Stimulated activated CD8-positive, alpha-beta memory T cell treated with anti-CD3 and anti-CD28 coated beads, Interleukin-7, amount 100 ng/mL, for 24 hours (primary cell): ENCODE measurements around the gene RNASET2.
"Not testable (repeated sequence)": the region's sequence is repeated elsewhere in the genome, so short reads cannot be mapped to it uniquely, and the experiment has no call there.

ENCODE experiments used
- DNase-seq: peaks from one replicate; pipeline ENCODE4 v3.0.0-alpha.2; 2020; ENCODE audit warnings: low read depth

The RNASET2 gene

DNA sequence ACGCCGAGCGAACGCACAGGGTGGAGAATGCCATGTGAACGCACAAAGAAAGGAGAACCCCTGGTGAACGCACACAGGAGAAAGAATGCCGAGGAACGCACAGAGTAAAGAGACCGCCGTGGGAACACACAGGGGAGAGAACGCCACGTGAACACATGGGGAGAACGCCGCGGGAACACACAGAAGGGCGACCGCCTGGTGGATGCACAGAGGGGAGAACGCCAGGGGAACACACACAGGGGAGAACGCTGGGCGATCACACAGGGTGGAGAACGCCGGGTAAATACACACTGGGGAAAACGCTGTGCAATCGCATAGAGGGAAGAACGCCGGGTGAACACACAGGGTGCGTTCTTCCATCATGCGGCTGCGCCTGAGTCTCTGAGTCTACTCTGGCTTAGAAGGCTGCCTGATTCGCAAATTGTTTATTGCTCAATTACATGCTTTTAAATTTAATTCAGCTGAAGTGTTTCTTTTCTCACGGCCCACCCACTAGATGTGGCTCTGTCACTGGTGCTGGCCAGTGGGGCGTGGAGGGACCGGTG is 54.1 kb downstream of the RNASET2 start:
- no peak for DNase-seq

- DNase-seq, result no peak
Observed at GRCh38 chr6:166901626-166902025, 54.7 kb downstream of the RNASET2 start.

DNA sequence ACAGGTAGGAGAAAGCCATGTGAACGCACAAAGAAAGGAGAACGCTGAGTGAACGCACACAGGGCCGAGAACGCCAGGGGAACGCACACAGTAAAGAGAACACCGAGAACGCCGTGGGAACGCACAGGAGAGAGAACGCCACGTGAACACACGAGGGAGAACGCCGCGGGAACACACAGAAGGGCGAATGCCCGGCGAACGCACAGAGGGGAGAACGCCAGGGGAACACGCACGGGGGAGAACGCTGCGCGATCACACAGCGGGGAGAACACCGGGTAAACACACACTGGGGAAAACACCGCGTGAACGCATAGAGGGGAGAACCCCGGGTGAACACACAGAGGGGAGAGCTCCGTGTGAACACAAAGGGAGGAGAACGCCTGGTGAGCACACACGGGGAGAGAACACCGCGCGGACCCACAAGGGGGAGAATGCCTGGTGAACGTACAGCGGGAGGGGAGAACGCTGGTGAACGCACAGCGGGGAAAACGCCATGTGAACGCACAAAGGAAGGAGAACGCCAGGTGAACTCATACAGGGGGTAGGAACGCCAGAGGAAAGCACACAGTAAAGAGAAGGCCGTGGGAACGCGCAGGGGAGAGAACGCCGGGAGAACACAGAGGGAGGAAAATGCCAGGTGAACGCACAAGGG is 55.3 kb downstream of the RNASET2 start:
- no peak for DNase-seq

DNA sequence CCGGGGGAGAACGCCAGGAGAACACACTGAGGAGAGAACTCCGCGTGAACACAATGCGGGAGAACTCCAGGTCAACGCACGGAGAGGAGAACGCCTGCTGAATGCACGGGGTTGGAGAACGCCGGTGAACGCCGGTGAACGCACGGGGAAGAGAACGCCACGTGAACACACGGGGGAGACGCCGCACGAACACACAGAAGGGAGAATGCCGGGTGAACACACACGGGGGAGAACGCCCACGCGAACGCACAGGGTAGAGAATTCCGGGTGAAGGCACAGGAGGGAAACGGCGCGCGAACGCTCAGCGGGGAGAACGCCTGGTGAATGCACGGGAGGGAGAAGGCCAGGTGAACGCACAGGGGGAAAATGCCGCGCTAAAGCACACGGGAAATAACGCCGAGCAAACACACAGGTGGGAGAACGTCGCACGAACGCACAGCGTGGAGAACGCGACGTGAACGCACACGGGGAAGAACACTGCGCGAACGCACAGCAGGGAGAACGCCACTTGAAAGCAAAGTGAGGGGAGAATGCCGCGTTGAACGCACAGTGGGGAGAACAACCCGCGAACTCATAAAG is 56.1 kb downstream of the RNASET2 start:
- no peak for DNase-seq

- no peak for DNase-seq
Observed at GRCh38 chr6:166898910-166899309, 57.4 kb downstream of the RNASET2 start.

- not testable (repeated sequence) for DNase-seq
Observed at GRCh38 chr6:166894614-166895013, 61.7 kb downstream of the RNASET2 start.

DNA sequence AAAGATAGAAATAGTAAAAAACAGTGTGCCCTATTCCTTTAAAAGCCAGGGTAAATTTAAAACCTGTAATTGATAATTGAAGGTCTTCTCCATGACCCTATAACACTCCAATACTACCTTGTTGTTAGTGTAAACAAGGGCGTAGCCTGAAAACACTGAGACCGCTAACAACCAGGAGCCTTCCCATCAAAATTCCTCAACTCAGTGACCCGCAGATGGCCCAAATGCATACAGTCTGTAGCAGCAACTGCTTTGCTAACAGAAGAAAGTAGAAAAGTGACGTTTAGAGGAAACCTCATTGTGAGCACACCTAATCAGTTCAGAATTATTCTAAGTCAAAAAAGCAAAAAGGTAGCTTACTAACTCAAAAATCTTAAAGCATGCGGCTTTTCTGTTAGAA is 63.9 kb downstream of the RNASET2 start:
- DNase-seq, result not testable (repeated sequence)

DNA sequence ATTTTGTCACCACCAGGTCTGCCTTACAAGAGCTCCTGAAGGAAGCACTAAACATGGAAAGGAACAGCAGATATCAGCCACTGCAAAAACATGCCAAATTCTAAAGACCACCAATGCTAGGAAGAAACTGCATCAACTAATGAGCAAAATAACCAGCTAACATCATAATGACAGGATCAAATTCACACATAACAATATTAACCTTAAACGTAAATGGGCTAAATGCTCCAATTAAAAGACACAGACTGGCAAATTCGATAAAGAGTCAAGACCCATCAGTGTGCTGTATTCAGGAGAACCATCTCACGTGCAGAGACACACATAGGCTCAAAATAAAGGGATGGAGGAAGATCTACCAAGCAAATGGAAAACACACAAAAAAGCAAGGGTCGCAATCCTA is 69.6 kb downstream of the RNASET2 start:
- DNase-seq, result not testable (repeated sequence)

DNA sequence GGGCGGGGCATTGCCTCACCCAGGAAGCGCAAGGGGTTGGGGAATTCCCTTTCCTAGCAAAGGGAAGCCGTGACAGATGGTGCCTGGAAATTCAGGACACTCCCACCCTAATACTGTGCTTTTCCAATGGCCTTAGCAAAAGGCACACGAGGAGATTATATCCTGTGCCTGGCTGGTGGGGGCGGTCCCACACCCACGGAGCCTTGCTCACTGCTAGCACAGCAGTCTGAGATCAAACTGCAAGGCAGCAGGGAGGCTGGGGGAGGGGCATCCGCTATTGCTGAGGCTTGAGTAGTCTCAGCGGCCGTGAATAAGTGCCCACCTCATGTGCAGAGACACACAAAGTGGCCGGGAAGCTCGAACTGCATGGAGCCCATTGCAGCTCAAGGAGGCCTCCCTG is 71.4 kb downstream of the RNASET2 start:
- not testable (repeated sequence) for DNase-seq

DNA sequence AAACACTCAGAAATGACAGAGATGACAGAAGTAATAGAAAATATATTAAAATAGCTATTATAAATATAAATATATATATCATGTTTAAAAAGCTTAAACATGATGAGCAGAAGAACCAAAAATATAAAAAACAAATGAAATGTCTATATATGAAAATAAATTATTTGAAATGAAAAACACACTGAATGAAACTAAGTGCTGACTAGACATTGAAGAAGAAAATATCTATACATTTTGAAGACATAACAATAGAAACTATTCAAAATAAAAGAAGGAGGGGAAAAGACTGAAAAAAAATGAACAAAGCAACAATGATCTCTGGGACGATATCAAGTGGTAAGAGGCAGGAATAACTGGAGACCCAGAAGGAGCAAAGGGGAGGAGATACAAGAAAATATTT is 76.8 kb downstream of the RNASET2 start:
- no peak for DNase-seq
